Muscle layer of duodenum (tissue), 2 donors: ENCODE measurements around the gene NUDT1.
A peak's percentile ranks its signal among the peaks of the same experiment; 100 is the strongest.

Experiments used
- H3K27ac ChIP-seq: one replicate; pipeline ENCODE4 v1.7.0; 2013; ENCODE audit warnings: mild to moderate bottlenecking, low read length
- H3K27me3 ChIP-seq: one replicate; pipeline ENCODE4 v1.7.0; 2013; ENCODE audit warnings: low read depth, mild to moderate bottlenecking, control low read depth, low read length
- H3K36me3 ChIP-seq, 2 donors: one replicate each; pipeline ENCODE4 v1.7.0; 2013; ENCODE audit warnings: low read length in 2 of 2, control low read depth in 1 of 2, mild to moderate bottlenecking in 1 of 2; ENCODE audit not compliant: insufficient read depth in 2 of 2, control insufficient read depth in 1 of 2
- H3K4me1 ChIP-seq, 2 donors: one replicate each; pipeline ENCODE4 v1.7.0; 2013; ENCODE audit warnings: low read length in 2 of 2, mild to moderate bottlenecking in 2 of 2, control low read depth in 1 of 2, moderate library complexity in 1 of 2; ENCODE audit not compliant: insufficient read depth in 2 of 2, control insufficient read depth in 1 of 2
- H3K4me3 ChIP-seq, 2 donors: one replicate each; pipeline ENCODE4 v1.7.0; 2013; ENCODE audit warnings: low read length in 2 of 2, low read depth in 1 of 2, mild to moderate bottlenecking in 1 of 2
- H3K9me3 ChIP-seq, 2 donors: one replicate each; pipeline ENCODE4 v1.7.0; 2013; ENCODE audit warnings: low read length in 2 of 2, control low read depth in 1 of 2, mild to moderate bottlenecking in 1 of 2; ENCODE audit not compliant: control insufficient read depth in 1 of 2
- donor health status: healthy.

Gene NUDT1

DNA sequence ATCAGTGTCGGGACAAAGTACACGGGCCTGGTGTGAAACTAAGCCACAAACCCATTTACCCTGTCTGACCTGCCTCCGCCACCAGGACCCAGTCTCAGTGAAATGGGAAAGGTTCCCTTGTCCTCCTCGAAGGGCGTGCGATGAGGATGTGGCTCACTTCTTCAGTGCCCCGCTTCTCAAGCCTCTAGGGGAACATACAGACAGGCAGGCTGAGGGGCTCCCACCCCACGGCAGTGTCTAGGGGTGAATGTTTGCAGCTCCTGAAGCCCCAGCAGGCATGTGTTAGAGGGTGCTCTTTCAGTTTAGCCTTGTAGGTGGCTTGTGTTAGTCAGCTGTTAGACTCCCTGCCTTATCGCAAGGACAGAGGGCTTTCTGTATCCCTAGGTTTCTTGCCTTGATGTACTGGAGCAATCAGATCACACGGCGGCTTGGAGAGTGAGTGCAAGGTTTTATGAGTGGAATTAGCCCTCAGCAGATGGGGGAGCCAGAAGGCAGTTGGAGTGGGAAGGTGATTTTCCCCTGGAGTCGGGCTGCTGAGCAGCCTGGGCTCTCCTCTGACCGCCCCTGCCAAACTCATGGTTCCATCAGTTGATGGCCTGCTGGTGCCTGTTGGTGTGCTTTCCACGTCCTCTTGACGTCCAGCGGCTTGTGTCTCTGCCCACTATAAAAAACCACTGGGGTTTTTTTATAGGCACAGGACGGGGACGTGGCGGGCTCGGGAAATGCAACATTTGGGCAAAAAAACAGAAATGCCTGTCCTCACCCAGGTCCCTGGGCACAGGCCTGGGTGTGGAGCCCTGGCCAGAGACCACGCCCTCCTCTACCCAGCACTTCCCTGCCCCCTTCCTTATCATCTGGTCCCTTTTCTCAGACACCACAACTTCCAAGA, 759 bp downstream of the NUDT1 start:
- no peaks in the 10 kb centered on the region for H3K9me3 ChIP-seq
- H3K27me3 ChIP-seq: no peaks in the 10 kb centered on the region
- H3K36me3 ChIP-seq: peaks cover 7 to 15% of the 10 kb centered on the region in 2 donors
- H3K27ac ChIP-seq: peak overlapping the region; percentile 8
- peak overlapping the region; percentile 71 to 100 for H3K4me3 ChIP-seq
- peaks cover 0 to 22% of the 10 kb centered on the region in 2 donors for H3K4me1 ChIP-seq

DNA sequence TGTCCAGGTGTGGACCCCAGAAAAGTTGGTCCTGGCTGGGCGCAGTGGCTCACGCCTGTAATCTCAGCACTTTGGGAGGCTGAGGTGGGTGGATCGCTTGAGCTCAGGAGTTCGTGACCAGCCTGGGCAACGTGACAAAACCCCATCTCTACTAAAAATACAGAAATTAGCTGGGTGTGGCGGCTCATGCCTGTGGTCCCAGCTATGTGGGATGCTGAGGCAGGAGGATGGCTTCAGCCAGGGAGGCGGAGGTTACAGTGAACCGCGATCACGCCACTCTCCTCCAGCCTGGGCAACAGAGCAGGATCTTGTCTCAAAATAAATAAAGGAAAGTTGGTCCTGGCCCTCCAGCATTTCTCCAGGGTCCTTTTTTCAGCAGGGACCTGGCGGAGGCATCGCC, 1.4 kb downstream of the NUDT1 start:
- Histone ChIP-seq H3K36me3 (peaks cover under 1 to 8% of the 10 kb centered on the region in 2 donors), H3K4me1 (peaks cover 0 to 22% of the 10 kb centered on the region in 2 donors), H3K27ac (no peak overlapping the region), H3K9me3 (no peaks in the 10 kb centered on the region), H3K4me3 (no peak overlapping the region), H3K27me3 (no peaks in the 10 kb centered on the region)

DNA sequence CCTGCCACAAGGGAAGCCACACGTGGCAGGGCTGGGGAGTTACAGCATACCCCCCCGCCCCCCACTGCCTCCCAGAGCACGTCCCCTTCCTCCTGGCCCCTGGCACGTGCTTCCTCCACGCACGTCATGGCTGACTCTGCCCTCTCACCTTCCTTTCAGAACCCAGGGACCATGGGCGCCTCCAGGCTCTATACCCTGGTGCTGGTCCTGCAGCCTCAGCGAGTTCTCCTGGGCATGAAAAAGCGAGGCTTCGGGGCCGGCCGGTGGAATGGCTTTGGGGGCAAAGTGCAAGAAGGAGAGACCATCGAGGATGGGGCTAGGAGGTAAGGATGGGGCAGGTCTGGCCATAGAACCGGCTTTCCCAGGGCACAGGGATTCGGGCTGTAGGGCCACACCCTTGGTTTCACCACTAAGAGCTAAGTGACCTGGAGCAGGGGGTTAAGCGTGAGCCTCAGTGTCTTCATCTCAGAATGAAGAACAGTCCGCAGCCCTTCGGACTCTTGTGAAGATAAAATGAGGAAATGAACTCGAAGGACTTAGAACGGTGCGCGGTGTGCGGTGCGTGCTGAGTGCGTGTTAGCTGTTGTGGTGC, 2.5 kb downstream of the NUDT1 start:
- no peak overlapping the region for H3K4me3 ChIP-seq
- no peaks in the 10 kb centered on the region for H3K9me3 ChIP-seq
- H3K36me3 ChIP-seq: peaks cover 0 to 7% of the 10 kb centered on the region in 2 donors
- peaks cover 3 to 31% of the 10 kb centered on the region in 2 donors for H3K4me1 ChIP-seq
- H3K27ac ChIP-seq: no peak overlapping the region
- H3K27me3 ChIP-seq: no peaks in the 10 kb centered on the region

- no peak overlapping the region for H3K4me3 ChIP-seq
- H3K9me3 ChIP-seq: no peaks in the 10 kb centered on the region
- no peak overlapping the region for H3K27ac ChIP-seq
- H3K4me1 ChIP-seq: peaks cover 3 to 24% of the 10 kb centered on the region in 2 donors
- H3K36me3 ChIP-seq: peaks cover 0 to 10% of the 10 kb centered on the region in 2 donors
- no peaks in the 10 kb centered on the region for H3K27me3 ChIP-seq
Observed at GRCh38 chr7:2245883-2246675, 4.1 kb downstream of the NUDT1 start.

DNA sequence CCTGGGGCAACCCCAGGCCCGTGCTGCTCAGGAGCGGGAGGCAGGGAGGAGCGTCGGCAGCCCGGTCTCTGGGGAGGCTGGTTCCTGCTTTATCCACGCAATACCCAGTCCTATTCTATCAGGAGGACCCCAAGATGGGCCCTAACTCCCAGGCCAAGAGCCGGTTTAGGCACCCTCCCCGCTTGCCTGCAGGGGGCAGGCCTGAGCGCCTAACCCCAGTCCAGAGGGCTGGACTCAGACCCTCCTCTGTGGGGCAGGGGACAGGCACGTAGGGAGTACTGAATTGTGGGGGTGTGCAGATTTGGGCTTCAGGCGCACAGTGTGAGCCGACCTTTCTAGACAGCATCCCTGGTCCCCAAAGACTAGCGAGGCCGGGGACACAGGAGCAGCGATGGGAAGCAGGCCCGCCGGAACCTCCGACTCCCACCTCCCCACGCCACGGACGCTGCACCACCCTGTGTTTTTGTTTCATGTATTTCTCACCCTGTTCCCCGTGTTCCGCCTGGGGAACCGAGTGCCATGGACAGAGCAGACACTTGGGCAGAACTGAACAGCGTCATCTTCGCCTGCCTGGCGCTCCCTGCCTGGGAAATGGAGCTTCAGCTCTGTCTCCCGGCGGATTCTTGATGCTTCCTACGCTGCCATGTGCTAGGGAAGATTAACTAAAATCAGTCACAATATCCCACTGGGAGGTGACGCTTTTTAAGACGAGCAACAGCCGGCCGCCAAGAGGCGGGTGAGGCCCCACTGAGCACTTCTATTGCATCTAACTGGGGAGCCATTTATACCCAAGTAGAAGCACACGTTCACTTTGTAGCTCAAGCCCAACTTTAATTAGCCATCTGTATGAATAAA, 5.3 kb downstream of the NUDT1 start:
- peaks cover 0 to 13% of the 10 kb centered on the region in 2 donors for H3K36me3 ChIP-seq

GRCh38 chr7:2248984-2249694, 7.1 kb downstream of the NUDT1 start:
- Histone ChIP-seq H3K4me3 (no peak overlapping the region), H3K27me3 (no peaks in the 10 kb centered on the region), H3K36me3 (peaks cover 0 to 22% of the 10 kb centered on the region in 2 donors), H3K4me1 (peaks cover 3 to 8% of the 10 kb centered on the region in 2 donors), H3K9me3 (no peaks in the 10 kb centered on the region), H3K27ac (peak overlapping the region; percentile 23)

More for the DNA sequence above, 5.3 kb downstream of the NUDT1 start:
- Histone ChIP-seq H3K4me3 (no peak overlapping the region), H3K27me3 (no peaks in the 10 kb centered on the region), H3K4me1 (peaks cover 3 to 17% of the 10 kb centered on the region in 2 donors), H3K9me3 (no peaks in the 10 kb centered on the region), H3K27ac (no peak overlapping the region)

- Histone ChIP-seq H3K9me3 (no peaks in the 10 kb centered on the region), H3K36me3 (peaks cover 0 to 29% of the 10 kb centered on the region in 2 donors), H3K27ac (no peak overlapping the region), H3K4me3 (no peak overlapping the region), H3K27me3 (no peaks in the 10 kb centered on the region), H3K4me1 (peaks cover 3 to 8% of the 10 kb centered on the region in 2 donors)
Observed at GRCh38 chr7:2249744-2250323, 7.8 kb downstream of the NUDT1 start.

GRCh38 chr7:2251381-2251780, 9.4 kb downstream of the NUDT1 start:
- no peak overlapping the region for H3K27ac ChIP-seq
- no peaks in the 10 kb centered on the region for H3K27me3 ChIP-seq
- H3K36me3 ChIP-seq: peaks cover 0 to 44% of the 10 kb centered on the region in 2 donors
- no peak overlapping the region for H3K4me3 ChIP-seq
- peaks cover 3 to 8% of the 10 kb centered on the region in 2 donors for H3K4me1 ChIP-seq
- no peaks in the 10 kb centered on the region for H3K9me3 ChIP-seq

GRCh38 chr7:2251841-2252771, 10.1 kb downstream of the NUDT1 start:
- H3K4me3 ChIP-seq: no peak overlapping the region

More at GRCh38 chr7:2251841-2252771, 10.1 kb downstream of the NUDT1 start:
- Histone ChIP-seq H3K27ac (no peak overlapping the region), H3K36me3 (peaks cover 0 to 51% of the 10 kb centered on the region in 2 donors), H3K4me1 (peaks cover 3 to 8% of the 10 kb centered on the region in 2 donors), H3K9me3 (no peaks in the 10 kb centered on the region), H3K27me3 (no peaks in the 10 kb centered on the region)
